Small intestine (tissue), 7 donors: ENCODE results near the gene SSX4B. TPM values are rescaled to one million over a fixed set of nuclear protein-coding genes. Genes with fewer than 3 reads are reported as not detected.
"Not testable (repeated sequence)": the region's sequence is repeated elsewhere in the genome, so short reads cannot be mapped to it uniquely, and the experiment has no call there.

ENCODE experiments used
- DNase-seq, 2 donors: peaks; one replicate each; pipeline versions ENCODE4 v3.0.0 to v3.0.0-alpha.2; 2013
- FAIRE-seq: peaks from 2 replicates; lab custom pipeline; 2012; peaks lifted over from hg19 to GRCh38; lab: Jason Lieb, UNC
- H3K27ac ChIP-seq, 3 donors: one replicate each; pipeline ENCODE4 v1.5.1; 2013; ENCODE audit warnings: low read length in 2 of 3, mild to moderate bottlenecking in 2 of 3, control low read depth in 1 of 3, inconsistent platforms in 1 of 3, low read depth in 1 of 3, moderate library complexity in 1 of 3
- H3K27me3 ChIP-seq, 3 donors: one replicate each; pipeline ENCODE4 v1.6.1; 2013; ENCODE audit warnings: low read length in 3 of 3, inconsistent platforms in 1 of 3; ENCODE audit not compliant: control insufficient read depth in 3 of 3, insufficient read depth in 3 of 3
- H3K36me3 ChIP-seq, 3 donors: one replicate each; pipeline ENCODE4 v1.6.1; 2013; ENCODE audit warnings: low read length in 3 of 3, inconsistent platforms in 1 of 3, low read depth in 1 of 3, mild to moderate bottlenecking in 1 of 3, moderate library complexity in 1 of 3; ENCODE audit not compliant: control insufficient read depth in 3 of 3, insufficient read depth in 2 of 3
- H3K4me1 ChIP-seq, 3 donors: one replicate each; pipeline ENCODE4 v1.6.1; 2013; ENCODE audit warnings: low read length in 2 of 3, inconsistent platforms in 1 of 3, low read depth in 1 of 3, mild to moderate bottlenecking in 1 of 3, moderate library complexity in 1 of 3; ENCODE audit not compliant: control insufficient read depth in 3 of 3, insufficient read depth in 2 of 3
- H3K4me3 ChIP-seq, 3 donors: one replicate each; pipeline ENCODE4 v1.5.1; 2013; ENCODE audit warnings: low read length in 3 of 3, control low read depth in 1 of 3, inconsistent platforms in 1 of 3, low read depth in 1 of 3, mild to moderate bottlenecking in 1 of 3, moderate library complexity in 1 of 3
- H3K9me3 ChIP-seq, 2 donors: one replicate each; pipeline ENCODE4 v1.6.1; 2013; ENCODE audit warnings: low read depth in 1 of 2, low read length in 1 of 2; ENCODE audit not compliant: control insufficient read depth in 2 of 2, insufficient read depth in 1 of 2
- WGBS, 3 donors: extraction: QIAGEN DNeasy Blood & Tissue Kit; methylation state at CpG; one replicate each; pipeline ENCODE4 v1.1.7; 2013; 5-methylcytosine and 5-hydroxymethylcytosine counted together
- polyA plus RNA-seq, 4 donors: library from polyadenylated mRNA; stranded (reverse) in 3 of 4; unstranded in 1 of 4; fragments of 200-250 nt in 3 of 4; fragments of 120-200 nt in 1 of 4; gene quantifications; one replicate each; pipeline versions ENCODE4 v1.2.1 to v1.2.3, GENCODE V29; 2013
- donor health status: healthy with polysubstance abuse.
- donor health status: control.
- donor health status: control.
- donor health status: Bipolar disorder and iron deficiency.
- donor health status: healthy.

Gene SSX4B
- polyA plus RNA-seq, 4 donors = not detected

- not testable (repeated sequence) for DNase-seq, H3K27ac ChIP-seq, H3K27me3 ChIP-seq, H3K9me3 ChIP-seq, H3K4me1 ChIP-seq, FAIRE-seq, H3K4me3 ChIP-seq, H3K36me3 ChIP-seq
- WGBS, 3 donors = no CpG with 5 or more reads among the region's 12 CpGs
These were observed 43.9 kb downstream of the SSX4B start for GRCh38 chrX:48367717-48368408.

GRCh38 chrX:48359281-48359680, 52.5 kb downstream of the SSX4B start:
- not testable (repeated sequence) for H3K4me3 ChIP-seq, DNase-seq, H3K9me3 ChIP-seq, H3K27me3 ChIP-seq, H3K27ac ChIP-seq, H3K36me3 ChIP-seq, H3K4me1 ChIP-seq, FAIRE-seq
- 51 to 72% (median 56%) methylated on average over 5 to 6 of the region's 6 CpGs for WGBS, 3 donors

- Histone ChIP-seq H3K4me3 (no peak overlapping the region), H3K27ac (no peak overlapping the region), H3K4me1 (no peaks in the 10 kb centered on the region), H3K9me3 (no peaks in the 10 kb centered on the region), H3K36me3 (no peaks in the 10 kb centered on the region), H3K27me3 (no peaks in the 10 kb centered on the region)
- WGBS, 3 donors = 84 to 95% (median 91%) methylated on average over 7 to 8 of the region's 8 CpGs
- DNase-seq (no peak), FAIRE-seq (no peak)
These were observed 54.1 kb downstream of the SSX4B start for GRCh38 chrX:48357681-48358080.

GRCh38 chrX:48356315-48357094, 55.3 kb downstream of the SSX4B start, which contains the start of gene SSX3:
Gene SSX3, minus strand, starts transcription at chrX:48356703. Its CDS starts 1,454 bp downstream, at chrX:48355249.
- not testable (repeated sequence) for H3K9me3 ChIP-seq, DNase-seq, H3K27me3 ChIP-seq, H3K36me3 ChIP-seq, H3K27ac ChIP-seq, FAIRE-seq, H3K4me3 ChIP-seq, H3K4me1 ChIP-seq
- 87 to 94% (median 93%) methylated on average over 15 to 19 of the region's 19 CpGs for WGBS, 3 donors

Other genes starting within 250 kb of the SSX4B start
- not detected for gene SSX5, start 215.2 kb downstream of the SSX4B start, polyA plus RNA-seq
- gene SSX1, start 156.6 kb downstream of the SSX4B start, polyA plus RNA-seq = not detected
- gene SSX3, start 55.3 kb downstream of the SSX4B start, polyA plus RNA-seq = not detected
- not detected for gene SSX4, start 28.4 kb downstream of the SSX4B start, polyA plus RNA-seq
- 10 to 100 TPM in 2 of 4 donors, 1 to 10 TPM in 2; 2.0 to 77.7 (median 32.6) TPM for gene SLC38A5, start 58.3 kb upstream of the SSX4B start, polyA plus RNA-seq
- gene FTSJ1, start 64.2 kb upstream of the SSX4B start, polyA plus RNA-seq = 10 to 100 TPM; 13.4 to 32.9 (median 18.1) TPM
- 1 to 10 TPM; 2.0 to 6.4 (median 2.5) TPM for gene PORCN, start 97.0 kb upstream of the SSX4B start, polyA plus RNA-seq
- gene EBP, start 109.8 kb upstream of the SSX4B start, polyA plus RNA-seq = 100 to 1,000 TPM in 3 of 4 donors, 10 to 100 TPM in 1; 92.9 to 298 (median 124) TPM
- 1 to 10 TPM; 6.0 to 7.3 (median 6.5) TPM for gene TBC1D25, start 127.8 kb upstream of the SSX4B start, polyA plus RNA-seq
- 100 to 1,000 TPM in 3 of 4 donors, 10 to 100 TPM in 1; 87.9 to 222 (median 173) TPM for gene RBM3, start 162.5 kb upstream of the SSX4B start, polyA plus RNA-seq
- 100 to 1,000 TPM; 105 to 326 (median 213) TPM for gene WDR13, start 185.5 kb upstream of the SSX4B start, polyA plus RNA-seq